ENCODE results near the gene CHEK2.

Gene CHEK2

GRCh38 chr22:28656181-28656580, 85.4 kb downstream of the CHEK2 start:
- no peak for TF ChIP-seq CTCF (conservative IDR thresholded peaks at IDR 0.05; ENCODE audit: low read depth, low read length)
- DNase-seq (ENCODE audit: low read depth): no peak
- H3K4me3 ChIP-seq (ENCODE audit: low read length): no peak overlapping the region

- DNase-seq (ENCODE audit: low read depth): no peak
- no peak for TF ChIP-seq CTCF (conservative IDR thresholded peaks at IDR 0.05; ENCODE audit: low read depth, low read length)
- H3K4me3 ChIP-seq (ENCODE audit: low read length): no peak overlapping the region
Observed at GRCh38 chr22:28650463-28650862, 91.2 kb downstream of the CHEK2 start.

- no peak for DNase-seq (ENCODE audit: low read depth)
- no peak for TF ChIP-seq CTCF (conservative IDR thresholded peaks at IDR 0.05; ENCODE audit: low read depth, low read length)
- H3K4me3 ChIP-seq (ENCODE audit: low read length): no peak overlapping the region
Observed at GRCh38 chr22:28648792-28649191, 92.8 kb downstream of the CHEK2 start.

- DNase-seq (ENCODE audit: low read depth): no peak
- H3K4me3 ChIP-seq (ENCODE audit: low read length): no peak overlapping the region
- TF ChIP-seq CTCF (conservative IDR thresholded peaks at IDR 0.05; ENCODE audit: low read depth, low read length): no peak
Observed at GRCh38 chr22:28647216-28647615, 94.4 kb downstream of the CHEK2 start.

- no peak for DNase-seq (ENCODE audit: low read depth)
- H3K4me3 ChIP-seq (ENCODE audit: low read length): no peak overlapping the region
- no peak for TF ChIP-seq CTCF (conservative IDR thresholded peaks at IDR 0.05; ENCODE audit: low read depth, low read length)
Observed at GRCh38 chr22:28639321-28639720, 102.3 kb downstream of the CHEK2 start.

Data from retinal pigment epithelial cell (primary cell).